SH-SY5Y (cell line): ENCODE data around the gene IZUMO2.

Experiments used
- GATA2 ChIP-seq: IDR thresholded peaks from 2 replicates; pipeline ENCODE4 v1.6.1; 2011; ENCODE audit warnings: mild to moderate bottlenecking, low read depth, low read length
- GATA3 ChIP-seq: IDR thresholded peaks from 2 replicates; pipeline ENCODE4 v1.6.1; 2011; ENCODE audit warnings: low read depth, mild to moderate bottlenecking, low read length, moderate library complexity

- no peak for TF ChIP-seq GATA2
- no peak for TF ChIP-seq GATA3
Observed at GRCh38 chr19:50174100-50174793, 11.2 kb upstream of the IZUMO2 start.
